Left ventricle myocardium inferior (tissue), 1 donor: ENCODE results near the gene TMEM115. TPM values are rescaled to one million over a fixed set of nuclear protein-coding genes. Genes with fewer than 3 reads are reported as not detected.

Source experiments
- DNase-seq: peaks from one replicate; pipeline ENCODE4 v3.0.0-alpha.2; 2020
- H3K27ac ChIP-seq: fragments of 200-600 bp; replicated peaks from 2 replicates; pipeline ENCODE4 v1.8.0; 2021
- H3K27me3 ChIP-seq: fragments of 200-600 bp; 2 replicates; pipeline ENCODE4 v1.8.0; 2021; ENCODE audit warnings: low read depth
- H3K36me3 ChIP-seq: fragments of 200-600 bp; 2 replicates; pipeline ENCODE4 v1.8.0; 2021
- H3K4me1 ChIP-seq: fragments of 200-600 bp; 2 replicates; pipeline ENCODE4 v1.8.0; 2021
- H3K4me3 ChIP-seq: fragments of 200-600 bp; 2 replicates; pipeline ENCODE4 v1.8.0; 2021; ENCODE audit warnings: mild to moderate bottlenecking, moderate library complexity
- H3K9me3 ChIP-seq: fragments of 200-600 bp; replicated peaks from 2 replicates; pipeline ENCODE4 v1.8.0; 2021
- CTCF ChIP-seq: fragments of 200-600 bp; IDR thresholded peaks from 2 replicates; pipeline ENCODE4 v1.8.0; 2021; ENCODE audit warnings: antibody characterized with exemption, mild to moderate bottlenecking, borderline replicate concordance
- intact Hi-C: fragments of 100-400 bp; cut with micrococcal nuclease; formaldehyde crosslinking; loops from one replicate; pipeline ENCODE4 v1.11.0; 2022
- total RNA-seq: library from RNA; stranded (reverse); fragmentation: NEBNext Ultra II Directional; extraction: Animal tissue kit (Norgen Biotek cat#: 25700); gene quantifications from one replicate; pipeline ENCODE4 v1.2.1, GENCODE V29; 2021
- donor health status: DM: no; HTN: yes; CAD: no; lungs with severe emphysema.

TMEM115 gene
- total RNA-seq, 1 donor from 2014 or later, result 23.5 TPM

- Histone ChIP-seq H3K4me3 (no peak overlapping the region), H3K4me1 (peaks cover 16% of the 10 kb centered on the region), H3K36me3 (no peaks in the 10 kb centered on the region), H3K27me3 (no peaks in the 10 kb centered on the region), H3K9me3 (no peaks in the 10 kb centered on the region), H3K27ac (no peak overlapping the region)
- TF ChIP-seq CTCF, result no peak
- intact Hi-C loops, result no loop called here
- no peak for DNase-seq
These were observed 37.2 kb upstream of the TMEM115 start for GRCh38 chr3:50396502-50396901.

- Histone ChIP-seq H3K9me3 (no peaks in the 10 kb centered on the region), H3K4me1 (peaks cover 28% of the 10 kb centered on the region), H3K36me3 (no peaks in the 10 kb centered on the region), H3K27me3 (no peaks in the 10 kb centered on the region), H3K4me3 (no peak overlapping the region), H3K27ac (no peak overlapping the region)
- no peak for DNase-seq
- intact Hi-C loops, result no loop called here
- no peak for TF ChIP-seq CTCF
These were observed 35.9 kb upstream of the TMEM115 start for GRCh38 chr3:50395070-50395860.

- Histone ChIP-seq H3K27ac (peak overlapping the region; percentile 61), H3K4me1 (peaks cover 32% of the 10 kb centered on the region), H3K4me3 (no peak overlapping the region), H3K9me3 (no peaks in the 10 kb centered on the region), H3K36me3 (no peaks in the 10 kb centered on the region), H3K27me3 (no peaks in the 10 kb centered on the region)
- DNase-seq, result no peak
- no peak for TF ChIP-seq CTCF
- intact Hi-C loops, result no loop called here
These were observed 33.7 kb upstream of the TMEM115 start for GRCh38 chr3:50393061-50393460.

GRCh38 chr3:50392101-50392715 is 32.9 kb upstream of the TMEM115 start:
- Histone ChIP-seq H3K4me3 (no peak overlapping the region), H3K27me3 (no peaks in the 10 kb centered on the region), H3K4me1 (peaks cover 32% of the 10 kb centered on the region), H3K36me3 (no peaks in the 10 kb centered on the region), H3K9me3 (no peaks in the 10 kb centered on the region), H3K27ac (peak overlapping the region; percentile 61)
- intact Hi-C loops, result no loop called here
- DNase-seq, result peak; percentile 45
- TF ChIP-seq CTCF, result no peak

GRCh38 chr3:50390508-50391224 is 31.3 kb upstream of the TMEM115 start:
- peaks cover 32% of the 10 kb centered on the region for H3K4me1 ChIP-seq
- DNase-seq, result peak; percentile 76

More at GRCh38 chr3:50390508-50391224, 31.3 kb upstream of the TMEM115 start:
- H3K36me3 ChIP-seq, result no peaks in the 10 kb centered on the region
- peak overlapping the region; percentile 66 for H3K27ac ChIP-seq
- no peaks in the 10 kb centered on the region for H3K9me3 ChIP-seq
- H3K27me3 ChIP-seq, result no peaks in the 10 kb centered on the region
- intact Hi-C loops, result no loop called here
- no peak for TF ChIP-seq CTCF
- no peak overlapping the region for H3K4me3 ChIP-seq
